HEK293 (cell line): ENCODE data around the gene FAM120B.
A peak's percentile ranks its signal among the peaks of the same experiment; 100 is the strongest.

Source experiments
- CTCF ChIA-PET: fragments of 350-600 bp; formaldehyde crosslinking; extraction: SDS; loops from one replicate; lab custom pipeline; 2021; ENCODE audit warnings: antibody characterized with exemption; lab: Yijun Ruan, JAX
- POLR2A ChIA-PET: fragments of 300-600 bp; formaldehyde crosslinking; extraction: SDS; loops from one replicate; lab custom pipeline; 2020; ENCODE audit warnings: antibody characterized with exemption, inconsistent platforms; lab: Yijun Ruan, JAX
- H3K27ac ChIP-seq: fragments of 200-500 bp; sonication (Bioruptor generic); 2 replicates; pipeline ENCODE4 v1.5.1; 2014; ENCODE audit warnings: low read depth, low read length, control low read depth, inconsistent platforms; ENCODE audit errors: extremely low read depth
- H3K36me3 ChIP-seq, 2 experiments: fragments of 200-500 bp in 1 of 2; sonication (Bioruptor generic) in 1 of 2; 1 replicate in 1 of 2; 2 replicates in 1 of 2; pipeline ENCODE4 v1.5.1; 2014 to 2017; ENCODE audit warnings: inconsistent platforms in 2 of 2, low read length in 2 of 2; ENCODE audit not compliant: control insufficient read depth in 2 of 2, insufficient read depth in 1 of 2
- H3K4me1 ChIP-seq: fragments of 200-500 bp; sonication (Bioruptor generic); 2 replicates; pipeline ENCODE4 v1.5.1; 2014; ENCODE audit warnings: mild to moderate bottlenecking, low read length, inconsistent platforms; ENCODE audit not compliant: control insufficient read depth, insufficient read depth
- H3K4me3 ChIP-seq: 2 replicates; pipeline ENCODE4 v1.5.1; 2011; ENCODE audit warnings: low read depth, mild to moderate bottlenecking, control low read depth, low read length, moderate library complexity
- H3K9me3 ChIP-seq: fragments of 200-500 bp; sonication (Bioruptor generic); 2 replicates; pipeline ENCODE4 v1.5.1; 2014; ENCODE audit warnings: low read depth, low read length, inconsistent platforms; ENCODE audit not compliant: control insufficient read depth, insufficient read depth
- BCL11B ChIP-seq: fragments of 450-650 bp; formaldehyde crosslinking; IDR thresholded peaks from 2 replicates; pipeline ENCODE4 v1.5.1; 2016; ENCODE audit warnings: low read depth, missing biosample characterization, missing genetic modification characterization
- EGR2 ChIP-seq: fragments of 450-650 bp; formaldehyde crosslinking; IDR thresholded peaks from 2 replicates; pipeline ENCODE4 v1.5.1; 2016; ENCODE audit warnings: low read depth, missing biosample characterization, missing genetic modification characterization
- MYNN ChIP-seq: fragments of 450-650 bp; formaldehyde crosslinking; IDR thresholded peaks from 2 replicates; pipeline ENCODE4 v1.5.1; 2016; ENCODE audit warnings: missing biosample characterization, missing genetic modification characterization, borderline replicate concordance
- PRDM1 ChIP-seq: fragments of 450-650 bp; formaldehyde crosslinking; IDR thresholded peaks from 2 replicates; pipeline ENCODE4; 2016; ENCODE audit warnings: missing biosample characterization, missing genetic modification characterization
- SETDB1 ChIP-seq: IDR thresholded peaks from one replicate; pipeline ENCODE4 v1.6.1; 2017; ENCODE audit warnings: mild to moderate bottlenecking, low read length, moderate library complexity, mixed read lengths; ENCODE audit not compliant: insufficient read length
- SP3 ChIP-seq: fragments of 450-650 bp; formaldehyde crosslinking; IDR thresholded peaks from 2 replicates; pipeline ENCODE4 v1.5.1; 2016; ENCODE audit warnings: missing biosample characterization, missing genetic modification characterization
- ZNF16 ChIP-seq: fragments of 450-650 bp; formaldehyde crosslinking; IDR thresholded peaks from 2 replicates; pipeline ENCODE4 v1.5.1; 2016; ENCODE audit warnings: low read depth, missing biosample characterization, missing genetic modification characterization
- ZNF266 ChIP-seq: fragments of 450-650 bp; formaldehyde crosslinking; IDR thresholded peaks from 2 replicates; pipeline ENCODE4 v1.5.1; 2016; ENCODE audit warnings: missing biosample characterization, missing genetic modification characterization, low read depth
- ZNF302 ChIP-seq: fragments of 450-650 bp; formaldehyde crosslinking; IDR thresholded peaks from 2 replicates; pipeline ENCODE4 v1.5.1; 2016; ENCODE audit warnings: missing biosample characterization, missing genetic modification characterization, low read depth
- ZNF335 ChIP-seq: fragments of 450-650 bp; formaldehyde crosslinking; conservative IDR thresholded peaks from 2 replicates; pipeline ENCODE4 v1.5.1; 2016; ENCODE audit warnings: missing biosample characterization, missing genetic modification characterization
- ZNF530 ChIP-seq: fragments of 450-650 bp; formaldehyde crosslinking; IDR thresholded peaks from 2 replicates; pipeline ENCODE4 v1.5.1; 2016; ENCODE audit warnings: low read depth, missing biosample characterization, missing genetic modification characterization
- ZNF544 ChIP-seq: fragments of 450-650 bp; formaldehyde crosslinking; IDR thresholded peaks from 2 replicates; pipeline ENCODE4 v1.5.0; 2017; ENCODE audit warnings: missing biosample characterization, missing genetic modification characterization
- ZNF585B ChIP-seq: fragments of 450-650 bp; formaldehyde crosslinking; IDR thresholded peaks from 2 replicates; pipeline ENCODE4 v1.5.1; 2016; ENCODE audit warnings: missing biosample characterization, missing genetic modification characterization
- ZNF596 ChIP-seq: fragments of 450-650 bp; IDR thresholded peaks from 2 replicates; pipeline ENCODE4 v1.5.0; 2018; ENCODE audit warnings: missing biosample characterization, mild to moderate bottlenecking, missing genetic modification characterization, moderate library complexity
- ZNF837 ChIP-seq: fragments of 450-650 bp; formaldehyde crosslinking; IDR thresholded peaks from 2 replicates; pipeline ENCODE4 v1.5.1; 2016; ENCODE audit warnings: missing biosample characterization, missing genetic modification characterization
- TF ChIP-seq, protein P1 (sequence below): fragments of 450-650 bp; formaldehyde crosslinking; IDR thresholded peaks from 2 replicates; pipeline ENCODE4 v1.5.1; 2016; ENCODE audit warnings: missing biosample characterization, missing genetic modification characterization
- TF ChIP-seq, protein P2 (sequence below): fragments of 450-650 bp; formaldehyde crosslinking; IDR thresholded peaks from 2 replicates; pipeline ENCODE4 v1.5.1; 2016; ENCODE audit warnings: missing biosample characterization, missing genetic modification characterization
- TF ChIP-seq, protein P3 (sequence below): fragments of 450-650 bp; formaldehyde crosslinking; IDR thresholded peaks from 2 replicates; pipeline ENCODE4 v1.5.1; 2017; ENCODE audit warnings: missing biosample characterization, missing genetic modification characterization
- TF ChIP-seq, protein P4 (sequence below): fragments of 450-650 bp; formaldehyde crosslinking; IDR thresholded peaks from 2 replicates; pipeline ENCODE4 v1.5.1; 2017; ENCODE audit warnings: missing biosample characterization, missing genetic modification characterization
- TF ChIP-seq, protein P5 (sequence below): fragments of 450-650 bp; formaldehyde crosslinking; IDR thresholded peaks from 2 replicates; pipeline ENCODE4 v1.5.1; 2016; ENCODE audit warnings: missing biosample characterization, missing genetic modification characterization, borderline replicate concordance

The FAM120B gene

DNA sequence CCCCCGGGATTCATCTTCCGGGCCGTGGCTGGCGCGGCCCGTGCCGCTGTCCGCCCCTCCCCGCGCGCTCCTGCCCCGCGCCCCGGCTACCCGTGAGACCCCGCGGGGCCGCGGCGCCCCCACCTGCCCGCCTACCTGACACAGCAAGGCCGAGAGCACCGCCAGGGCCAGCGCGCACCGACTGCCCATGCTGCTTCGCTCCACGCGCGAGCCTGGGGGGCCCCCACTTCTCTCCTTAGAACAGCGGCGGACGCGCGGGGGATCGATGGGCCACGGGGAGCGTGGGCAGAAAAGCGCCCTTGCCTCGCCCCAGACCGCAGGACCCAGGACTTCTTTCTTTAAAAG, 16.6 kb upstream of the FAM120B start (continued):
- no peak for TF ChIP-seq ZNF16
- TF ChIP-seq, protein P1, sequence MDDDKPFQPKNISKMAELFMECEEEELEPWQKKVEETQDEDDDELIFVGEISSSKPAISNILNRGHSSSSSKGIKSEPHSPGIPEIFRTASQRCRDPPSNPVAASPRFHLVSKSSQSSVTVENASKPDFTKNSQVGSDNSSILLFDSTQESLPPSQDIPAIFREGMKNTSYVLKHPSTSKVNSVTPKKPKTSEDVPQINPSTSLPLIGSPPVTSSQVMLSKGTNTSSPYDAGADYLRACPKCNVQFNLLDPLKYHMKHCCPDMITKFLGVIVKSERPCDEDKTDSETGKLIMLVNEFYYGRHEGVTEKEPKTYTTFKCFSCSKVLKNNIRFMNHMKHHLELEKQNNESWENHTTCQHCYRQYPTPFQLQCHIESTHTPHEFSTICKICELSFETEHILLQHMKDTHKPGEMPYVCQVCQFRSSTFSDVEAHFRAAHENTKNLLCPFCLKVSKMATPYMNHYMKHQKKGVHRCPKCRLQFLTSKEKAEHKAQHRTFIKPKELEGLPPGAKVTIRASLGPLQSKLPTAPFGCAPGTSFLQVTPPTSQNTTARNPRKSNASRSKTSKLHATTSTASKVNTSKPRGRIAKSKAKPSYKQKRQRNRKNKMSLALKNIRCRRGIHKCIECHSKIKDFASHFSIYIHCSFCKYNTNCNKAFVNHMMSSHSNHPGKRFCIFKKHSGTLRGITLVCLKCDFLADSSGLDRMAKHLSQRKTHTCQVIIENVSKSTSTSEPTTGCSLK (tag by site-specific recombination): no peak
- TF ChIP-seq EGR2 (tag by site-specific recombination): no peak
- no peak for TF ChIP-seq ZNF544
- TF ChIP-seq ZNF530: no peak
- TF ChIP-seq, protein P2, sequence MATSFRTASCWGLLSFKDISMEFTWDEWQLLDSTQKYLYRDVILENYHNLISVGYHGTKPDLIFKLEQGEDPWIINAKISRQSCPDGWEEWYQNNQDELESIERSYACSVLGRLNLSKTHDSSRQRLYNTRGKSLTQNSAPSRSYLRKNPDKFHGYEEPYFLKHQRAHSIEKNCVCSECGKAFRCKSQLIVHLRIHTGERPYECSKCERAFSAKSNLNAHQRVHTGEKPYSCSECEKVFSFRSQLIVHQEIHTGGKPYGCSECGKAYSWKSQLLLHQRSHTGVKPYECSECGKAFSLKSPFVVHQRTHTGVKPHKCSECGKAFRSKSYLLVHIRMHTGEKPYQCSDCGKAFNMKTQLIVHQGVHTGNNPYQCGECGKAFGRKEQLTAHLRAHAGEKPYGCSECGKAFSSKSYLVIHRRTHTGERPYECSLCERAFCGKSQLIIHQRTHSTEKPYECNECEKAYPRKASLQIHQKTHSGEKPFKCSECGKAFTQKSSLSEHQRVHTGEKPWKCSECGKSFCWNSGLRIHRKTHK (tag by site-specific recombination): no peak

DNA sequence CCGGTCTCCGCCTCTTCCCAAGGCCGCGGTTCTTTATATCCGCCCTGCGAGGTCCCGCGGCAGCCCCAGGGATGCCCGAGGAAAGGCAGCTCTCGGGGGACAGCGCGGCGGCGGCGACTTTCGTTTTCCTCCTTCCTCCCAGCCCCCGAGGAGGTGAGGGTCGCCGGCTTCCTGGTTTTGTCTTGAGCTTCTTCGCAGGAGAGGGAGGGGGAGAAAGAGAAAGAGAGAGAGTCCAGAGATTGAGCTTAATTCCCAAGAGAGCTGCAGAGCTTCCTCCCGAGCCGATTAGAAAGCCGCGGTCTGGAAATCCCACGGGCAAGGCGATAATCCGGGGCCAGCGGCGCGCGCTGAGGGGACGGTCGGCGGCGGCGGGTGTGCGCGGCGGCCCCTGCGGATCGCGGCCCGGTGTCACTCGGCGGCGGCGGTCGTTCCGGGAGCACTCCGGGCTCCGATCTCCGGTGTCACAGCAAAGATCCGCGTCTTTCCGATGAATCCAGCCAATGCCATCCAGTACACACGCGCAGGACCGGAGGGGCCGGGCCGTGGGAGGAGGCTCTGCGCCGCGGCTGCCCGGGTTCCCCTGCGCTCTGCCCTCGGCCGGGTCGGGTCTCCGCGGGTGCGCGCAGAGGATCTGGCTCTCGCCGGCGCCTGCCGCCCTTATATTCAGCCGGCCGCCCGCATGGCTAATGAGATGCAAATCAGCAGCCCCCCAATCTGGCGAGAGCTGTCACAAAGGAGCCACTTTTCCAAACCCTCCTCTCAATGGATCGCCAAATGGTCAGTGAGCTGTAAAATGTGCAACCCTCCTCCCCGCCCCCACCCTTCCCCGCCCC, 16.0 kb upstream of the FAM120B start, which contains the start of gene DLL1:
DLL1 (minus strand) TSS at position 783 of the 833 bp plus-strand sequence. CDS start 939 bp downstream, outside the sequence.
- POLR2A ChIA-PET: interaction anchor here (0.5 to 2.8 kb wide), 7 partner anchors 10 to 501 kb away, joined by 3 to 20 read pairs (median 4); partner anchors contain the start of genes FAM120B and TBP
- peaks cover 0 to 34% of the 10 kb centered on the region in 2 experiments; a peak in 2 of 3 replicates for H3K36me3 ChIP-seq
- peak within 1 kb of the TSS; percentile 70; the same call in 1 of the 2 replicates for H3K27ac ChIP-seq
- H3K4me3 ChIP-seq: peak within 1 kb of the TSS; percentile 57
- H3K9me3 ChIP-seq: no peaks in the 10 kb centered on the region
- H3K4me1 ChIP-seq: peaks cover 8% of the 10 kb centered on the region
- CTCF ChIA-PET: interaction anchor here (0.6 to 3.1 kb wide), 9 partner anchors 11 to 838 kb away, joined by 3 to 13 read pairs (median 3); no protein-coding TSS in a partner anchor
- TF ChIP-seq ZNF266 (tag by site-specific recombination): no peak
- TF ChIP-seq ZNF335 (tag by site-specific recombination): peak; percentile 86
- no peak for TF ChIP-seq PRDM1
- no peak for TF ChIP-seq ZNF837 (tag by site-specific recombination)
- TF ChIP-seq ZNF302 (tag by site-specific recombination): no peak
- no peak for TF ChIP-seq ZNF585B (tag by site-specific recombination)
- no peak for TF ChIP-seq MYNN (tag by site-specific recombination)
- TF ChIP-seq, protein P3, sequence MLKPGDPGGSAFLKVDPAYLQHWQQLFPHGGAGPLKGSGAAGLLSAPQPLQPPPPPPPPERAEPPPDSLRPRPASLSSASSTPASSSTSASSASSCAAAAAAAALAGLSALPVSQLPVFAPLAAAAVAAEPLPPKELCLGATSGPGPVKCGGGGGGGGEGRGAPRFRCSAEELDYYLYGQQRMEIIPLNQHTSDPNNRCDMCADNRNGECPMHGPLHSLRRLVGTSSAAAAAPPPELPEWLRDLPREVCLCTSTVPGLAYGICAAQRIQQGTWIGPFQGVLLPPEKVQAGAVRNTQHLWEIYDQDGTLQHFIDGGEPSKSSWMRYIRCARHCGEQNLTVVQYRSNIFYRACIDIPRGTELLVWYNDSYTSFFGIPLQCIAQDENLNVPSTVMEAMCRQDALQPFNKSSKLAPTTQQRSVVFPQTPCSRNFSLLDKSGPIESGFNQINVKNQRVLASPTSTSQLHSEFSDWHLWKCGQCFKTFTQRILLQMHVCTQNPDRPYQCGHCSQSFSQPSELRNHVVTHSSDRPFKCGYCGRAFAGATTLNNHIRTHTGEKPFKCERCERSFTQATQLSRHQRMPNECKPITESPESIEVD (tag by site-specific recombination): no peak
- TF ChIP-seq, protein P4, sequence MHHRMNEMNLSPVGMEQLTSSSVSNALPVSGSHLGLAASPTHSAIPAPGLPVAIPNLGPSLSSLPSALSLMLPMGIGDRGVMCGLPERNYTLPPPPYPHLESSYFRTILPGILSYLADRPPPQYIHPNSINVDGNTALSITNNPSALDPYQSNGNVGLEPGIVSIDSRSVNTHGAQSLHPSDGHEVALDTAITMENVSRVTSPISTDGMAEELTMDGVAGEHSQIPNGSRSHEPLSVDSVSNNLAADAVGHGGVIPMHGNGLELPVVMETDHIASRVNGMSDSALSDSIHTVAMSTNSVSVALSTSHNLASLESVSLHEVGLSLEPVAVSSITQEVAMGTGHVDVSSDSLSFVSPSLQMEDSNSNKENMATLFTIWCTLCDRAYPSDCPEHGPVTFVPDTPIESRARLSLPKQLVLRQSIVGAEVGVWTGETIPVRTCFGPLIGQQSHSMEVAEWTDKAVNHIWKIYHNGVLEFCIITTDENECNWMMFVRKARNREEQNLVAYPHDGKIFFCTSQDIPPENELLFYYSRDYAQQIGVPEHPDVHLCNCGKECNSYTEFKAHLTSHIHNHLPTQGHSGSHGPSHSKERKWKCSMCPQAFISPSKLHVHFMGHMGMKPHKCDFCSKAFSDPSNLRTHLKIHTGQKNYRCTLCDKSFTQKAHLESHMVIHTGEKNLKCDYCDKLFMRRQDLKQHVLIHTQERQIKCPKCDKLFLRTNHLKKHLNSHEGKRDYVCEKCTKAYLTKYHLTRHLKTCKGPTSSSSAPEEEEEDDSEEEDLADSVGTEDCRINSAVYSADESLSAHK (tag by site-specific recombination): no peak
- TF ChIP-seq, protein P5, sequence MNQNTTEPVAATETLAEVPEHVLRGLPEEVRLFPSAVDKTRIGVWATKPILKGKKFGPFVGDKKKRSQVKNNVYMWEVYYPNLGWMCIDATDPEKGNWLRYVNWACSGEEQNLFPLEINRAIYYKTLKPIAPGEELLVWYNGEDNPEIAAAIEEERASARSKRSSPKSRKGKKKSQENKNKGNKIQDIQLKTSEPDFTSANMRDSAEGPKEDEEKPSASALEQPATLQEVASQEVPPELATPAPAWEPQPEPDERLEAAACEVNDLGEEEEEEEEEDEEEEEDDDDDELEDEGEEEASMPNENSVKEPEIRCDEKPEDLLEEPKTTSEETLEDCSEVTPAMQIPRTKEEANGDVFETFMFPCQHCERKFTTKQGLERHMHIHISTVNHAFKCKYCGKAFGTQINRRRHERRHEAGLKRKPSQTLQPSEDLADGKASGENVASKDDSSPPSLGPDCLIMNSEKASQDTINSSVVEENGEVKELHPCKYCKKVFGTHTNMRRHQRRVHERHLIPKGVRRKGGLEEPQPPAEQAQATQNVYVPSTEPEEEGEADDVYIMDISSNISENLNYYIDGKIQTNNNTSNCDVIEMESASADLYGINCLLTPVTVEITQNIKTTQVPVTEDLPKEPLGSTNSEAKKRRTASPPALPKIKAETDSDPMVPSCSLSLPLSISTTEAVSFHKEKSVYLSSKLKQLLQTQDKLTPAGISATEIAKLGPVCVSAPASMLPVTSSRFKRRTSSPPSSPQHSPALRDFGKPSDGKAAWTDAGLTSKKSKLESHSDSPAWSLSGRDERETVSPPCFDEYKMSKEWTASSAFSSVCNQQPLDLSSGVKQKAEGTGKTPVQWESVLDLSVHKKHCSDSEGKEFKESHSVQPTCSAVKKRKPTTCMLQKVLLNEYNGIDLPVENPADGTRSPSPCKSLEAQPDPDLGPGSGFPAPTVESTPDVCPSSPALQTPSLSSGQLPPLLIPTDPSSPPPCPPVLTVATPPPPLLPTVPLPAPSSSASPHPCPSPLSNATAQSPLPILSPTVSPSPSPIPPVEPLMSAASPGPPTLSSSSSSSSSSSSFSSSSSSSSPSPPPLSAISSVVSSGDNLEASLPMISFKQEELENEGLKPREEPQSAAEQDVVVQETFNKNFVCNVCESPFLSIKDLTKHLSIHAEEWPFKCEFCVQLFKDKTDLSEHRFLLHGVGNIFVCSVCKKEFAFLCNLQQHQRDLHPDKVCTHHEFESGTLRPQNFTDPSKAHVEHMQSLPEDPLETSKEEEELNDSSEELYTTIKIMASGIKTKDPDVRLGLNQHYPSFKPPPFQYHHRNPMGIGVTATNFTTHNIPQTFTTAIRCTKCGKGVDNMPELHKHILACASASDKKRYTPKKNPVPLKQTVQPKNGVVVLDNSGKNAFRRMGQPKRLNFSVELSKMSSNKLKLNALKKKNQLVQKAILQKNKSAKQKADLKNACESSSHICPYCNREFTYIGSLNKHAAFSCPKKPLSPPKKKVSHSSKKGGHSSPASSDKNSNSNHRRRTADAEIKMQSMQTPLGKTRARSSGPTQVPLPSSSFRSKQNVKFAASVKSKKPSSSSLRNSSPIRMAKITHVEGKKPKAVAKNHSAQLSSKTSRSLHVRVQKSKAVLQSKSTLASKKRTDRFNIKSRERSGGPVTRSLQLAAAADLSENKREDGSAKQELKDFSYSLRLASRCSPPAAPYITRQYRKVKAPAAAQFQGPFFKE (tag by site-specific recombination): no peak
- no peak for TF ChIP-seq ZNF596 (tag by site-specific recombination)
- no peak for TF ChIP-seq BCL11B
- no peak for TF ChIP-seq SETDB1
- peak; percentile 43 for TF ChIP-seq SP3 (tag by site-specific recombination)
